Panc1 (cell line): ENCODE measurements around the gene PRRT3. TPM values are rescaled to one million over a fixed set of nuclear protein-coding genes. Genes with fewer than 3 reads are reported as not detected.
"Not testable (repeated sequence)": the region's sequence is repeated elsewhere in the genome, so short reads cannot be mapped to it uniquely, and the experiment has no call there.

Experiments used
- ATAC-seq: fragments of 200-7000 bp; cut with Tn5 transposase; 2 replicates; pipeline ENCODE4 v1.9.1; 2020; ENCODE audit warnings: mild to moderate bottlenecking, moderate library complexity
- BruUV-seq: library from RNA; stranded (reverse); fragments of 400-500 nt; replicated peaks from 2 replicates; lab custom pipeline; 2021; lab: Mats Ljungman, UMichigan
- CTCF ChIA-PET: fragments of 300-600 bp; sonication (Branson Sonifier 250); formaldehyde crosslinking; loops from one replicate; lab custom pipeline; 2022; ENCODE audit warnings: antibody characterized with exemption; lab: Charles Lee
- POLR2A ChIA-PET: fragments of 300-600 bp; sonication (Branson Sonifier 250); formaldehyde crosslinking; loops from one replicate; lab custom pipeline; 2022; ENCODE audit warnings: antibody characterized with exemption; lab: Charles Lee
- DNase-seq: peaks from one replicate; pipeline ENCODE4 v3.0.0-alpha.2; 2010; ENCODE audit warnings: low read depth, low spot score
- H3K27ac ChIP-seq: 2 replicates; pipeline ENCODE4 v1.5.1; 2011; ENCODE audit warnings: mild to moderate bottlenecking, low read length, inconsistent platforms
- H3K27me3 ChIP-seq: fragments of 200-500 bp; sonication (Bioruptor generic); 2 replicates; pipeline ENCODE4 v1.6.0; 2014; ENCODE audit warnings: low read length, inconsistent platforms; ENCODE audit not compliant: control insufficient read depth, insufficient read depth
- H3K36me3 ChIP-seq: fragments of 200-500 bp; sonication (Bioruptor generic); 2 replicates; pipeline ENCODE4 v1.5.1; 2014; ENCODE audit warnings: inconsistent platforms, mild to moderate bottlenecking, low read length, moderate library complexity; ENCODE audit not compliant: control insufficient read depth, insufficient read depth
- H3K4me1 ChIP-seq: 2 replicates; pipeline ENCODE4 v1.5.1; 2011; ENCODE audit warnings: inconsistent platforms, mild to moderate bottlenecking, low read length, moderate library complexity; ENCODE audit not compliant: control insufficient read depth, insufficient read depth
- H3K4me3 ChIP-seq, 2 experiments: 2 replicates each; pipeline ENCODE4 v1.5.1; 2011 to 2012; ENCODE audit warnings: low read depth in 2 of 2, low read length in 2 of 2, mild to moderate bottlenecking in 2 of 2, inconsistent platforms in 1 of 2, moderate library complexity in 1 of 2
- H3K9me3 ChIP-seq: fragments of 200-500 bp; sonication (Bioruptor generic); 2 replicates; pipeline ENCODE4 v1.5.1; 2014; ENCODE audit warnings: low read depth, mild to moderate bottlenecking, inconsistent platforms, low read length, moderate library complexity; ENCODE audit not compliant: control insufficient read depth, insufficient read depth
- CTCF ChIP-seq: fragments of 450-650 bp; IDR thresholded peaks from 2 replicates; pipeline ENCODE4 v1.5.1; 2017; ENCODE audit warnings: mild to moderate bottlenecking
- POLR2AphosphoS5 ChIP-seq: IDR thresholded peaks from 2 replicates; pipeline ENCODE4 v1.6.1; 2012; ENCODE audit warnings: mild to moderate bottlenecking, low read depth, low read length, moderate library complexity
- REST ChIP-seq, 2 experiments: IDR thresholded peaks; 2 replicates each; pipeline ENCODE4 v1.6.1; 2011 to 2012; ENCODE audit warnings: low read depth in 2 of 2, control low read depth in 1 of 2, low read length in 1 of 2, mild to moderate bottlenecking in 1 of 2, moderate library complexity in 1 of 2; ENCODE audit not compliant: insufficient read depth in 1 of 2
- SIN3A ChIP-seq: IDR thresholded peaks from 2 replicates; pipeline ENCODE4 v1.6.1; 2012; ENCODE audit warnings: low read depth, mild to moderate bottlenecking, low read length, moderate library complexity, borderline replicate concordance; ENCODE audit not compliant: insufficient read depth
- TCF7L2 ChIP-seq: IDR thresholded peaks from 2 replicates; pipeline ENCODE4 v1.6.1; 2011; ENCODE audit warnings: mild to moderate bottlenecking, low read depth, low read length, inconsistent platforms
- in situ Hi-C: cut with HindIII; loops from 2 replicates; pipeline ENCODE4 v1.10.0; 2016; ENCODE audit warnings: low sequenced_read_pairs, low pct_unique_long_range_greater_than_20kb
- intact Hi-C: fragments of 100-400 bp; cut with micrococcal nuclease; formaldehyde crosslinking; loops from one replicate; pipeline ENCODE4 v1.10.0; 2022; ENCODE audit not compliant: unreplicated experiment
- total RNA-seq: library from RNA; stranded (reverse); gene quantifications from one replicate; pipeline ENCODE4 v1.2.1, GENCODE V29; 2021; ENCODE audit not compliant: unreplicated experiment

Gene PRRT3
- total RNA-seq, 1 experiment from 2014 or later: 1.1 TPM

- intact Hi-C loops: no loop called here
- POLR2A ChIA-PET: no interaction called here
- in situ Hi-C loops: no loop called here
- no TSS peak for BruUV-seq
- H3K4me3 ChIP-seq: no peak overlapping the region
- ATAC-seq (no peak), DNase-seq (no peak)
- H3K27me3 ChIP-seq: no peaks in the 10 kb centered on the region
- H3K4me1 ChIP-seq: no peaks in the 10 kb centered on the region
- H3K9me3 ChIP-seq: no peaks in the 10 kb centered on the region
- no peak for TF ChIP-seq TCF7L2
- no peak for TF ChIP-seq SIN3A
- no peak for TF ChIP-seq CTCF
- no peak for TF ChIP-seq POLR2AphosphoS5
- TF ChIP-seq REST (IDR thresholded peaks at IDR 0.05; ENCODE audit: insufficient read depth in 1 of 2, low read depth in 2 of 2, low read length in 1 of 2): no peak
- CTCF ChIA-PET: no interaction called here
- H3K36me3 ChIP-seq: no peaks in the 10 kb centered on the region; the same call in 1 of the 2 replicates
- H3K27ac ChIP-seq: no peak overlapping the region
These were observed 11.5 kb downstream of the PRRT3 start for GRCh38 chr3:9940746-9941145.

GRCh38 chr3:9939906-9940305, 12.3 kb downstream of the PRRT3 start:
- H3K4me3 ChIP-seq, in situ Hi-C loops, POLR2A ChIA-PET, H3K27ac ChIP-seq, H3K4me1 ChIP-seq, ATAC-seq, intact Hi-C loops, H3K9me3 ChIP-seq, BruUV-seq, H3K36me3 ChIP-seq, CTCF ChIA-PET, H3K27me3 ChIP-seq, DNase-seq: not testable (repeated sequence)

- H3K27ac ChIP-seq: no peak overlapping the region
- ChIA-PET CTCF (no interaction called here), POLR2A (no interaction called here)
- in situ Hi-C loops: no loop called here
- no peak for DNase-seq
- no peaks in the 10 kb centered on the region for H3K9me3 ChIP-seq
- no peaks in the 10 kb centered on the region; the same call in 1 of the 2 replicates for H3K36me3 ChIP-seq
- TF ChIP-seq SIN3A (no peak), POLR2AphosphoS5 (no peak), CTCF (no peak), REST (IDR thresholded peaks at IDR 0.05; ENCODE audit: insufficient read depth in 1 of 2, low read depth in 2 of 2, low read length in 1 of 2) (no peak), TCF7L2 (no peak)
- ATAC-seq: no peak
- H3K4me1 ChIP-seq: 0 out of 2 replicates have a peak, but pooled peaks cover 4% of the 10 kb centered on the region
- no peaks in the 10 kb centered on the region for H3K27me3 ChIP-seq
- H3K4me3 ChIP-seq: no peak overlapping the region
- intact Hi-C loops: no loop called here
- no TSS peak for BruUV-seq
These were observed 13.2 kb downstream of the PRRT3 start for GRCh38 chr3:9938966-9939365.
